ENCODE results near the gene PAPPA.

Gene PAPPA

GRCh38 chr9:116232424-116233159 is 79.0 kb downstream of the PAPPA start:
- DNase-seq = no peak

DNA sequence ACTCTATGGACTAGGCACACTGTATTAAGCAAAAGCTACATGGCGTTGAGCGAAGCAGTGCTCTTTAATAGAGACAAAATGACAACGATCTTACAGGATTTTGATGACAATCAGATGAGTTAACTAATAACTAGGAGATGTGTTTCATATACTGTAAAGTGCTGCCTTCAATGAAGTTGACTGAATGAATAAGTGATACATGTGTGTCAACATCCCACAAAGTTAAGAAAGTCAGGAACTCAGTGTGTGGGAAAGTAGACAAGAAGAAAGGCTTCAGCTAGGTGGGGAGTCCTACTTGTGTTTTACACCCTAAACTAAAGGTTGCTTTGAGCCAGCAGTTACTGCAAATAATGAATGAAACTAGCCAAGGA is 79.6 kb downstream of the PAPPA start:
- no peak for DNase-seq

- DNase-seq = no peak
Measured at GRCh38 chr9:116234081-116234480, 80.5 kb downstream of the PAPPA start.

DNA sequence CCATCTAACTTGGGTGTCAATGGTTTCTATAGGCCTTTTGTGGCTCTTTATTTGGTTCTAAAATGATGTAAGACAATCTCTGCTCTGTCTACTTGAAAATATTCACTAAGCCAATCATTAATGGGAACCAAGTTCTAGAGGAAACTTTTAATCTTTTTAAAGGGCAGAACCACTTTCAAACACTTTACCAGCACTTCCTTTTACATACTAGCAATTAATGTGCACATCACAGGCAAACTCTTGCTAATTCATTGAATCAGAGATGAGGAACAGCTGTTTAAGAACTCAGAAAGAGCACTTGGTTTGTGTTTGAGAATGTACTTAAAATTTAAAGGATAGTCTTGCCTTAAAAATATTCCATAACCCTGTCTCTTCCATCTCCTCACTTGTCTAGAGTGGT is 83.4 kb downstream of the PAPPA start:
- no peak for DNase-seq

- DNase-seq = no peak
Measured at GRCh38 chr9:116237456-116237855, 83.9 kb downstream of the PAPPA start.

DNA sequence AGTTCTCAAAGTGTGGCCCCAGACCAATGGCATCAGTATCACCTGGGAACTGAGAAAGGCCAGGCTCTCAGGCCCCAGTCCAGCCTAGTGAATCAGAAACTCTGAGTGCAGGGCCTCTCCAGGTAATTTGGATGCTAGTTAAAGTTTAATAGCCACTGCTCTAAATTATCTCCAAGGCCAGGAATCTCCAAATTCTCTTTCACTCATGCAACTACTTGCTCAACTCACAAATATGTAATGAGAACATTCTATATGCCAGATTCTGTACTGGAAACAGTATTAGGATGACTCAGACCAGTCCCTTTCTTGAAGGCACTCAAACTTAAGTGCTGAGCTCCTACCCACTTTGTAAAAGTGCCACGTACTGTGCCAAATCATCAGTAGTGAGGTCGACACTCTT is 84.6 kb downstream of the PAPPA start:
- DNase-seq = no peak

GRCh38 chr9:116238776-116239340 is 85.3 kb downstream of the PAPPA start:
- DNase-seq = no peak

DNA sequence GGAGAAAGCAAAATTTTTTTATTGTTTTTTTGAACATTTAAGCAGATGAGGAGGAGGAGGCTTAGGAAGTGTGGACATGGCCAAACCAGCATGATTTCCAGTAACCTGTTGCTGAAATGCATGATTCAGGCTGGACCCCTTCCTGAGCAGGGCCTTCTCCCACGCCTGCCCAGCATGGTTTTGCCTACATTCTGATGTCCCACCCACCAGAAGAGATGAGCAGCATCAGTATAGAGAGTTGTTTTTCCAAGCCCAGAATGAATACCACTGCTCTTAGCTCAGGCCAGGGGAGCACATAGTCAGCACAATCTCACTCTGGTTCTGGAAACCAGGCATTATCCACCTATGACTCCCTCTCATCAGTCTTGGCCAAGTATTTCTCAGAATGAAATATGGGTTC is 90.1 kb downstream of the PAPPA start:
- no peak for DNase-seq

GRCh38 chr9:116247284-116247683 is 93.7 kb downstream of the PAPPA start:
- no peak for DNase-seq

- no peak for DNase-seq
Measured at GRCh38 chr9:116247791-116248374, 94.3 kb downstream of the PAPPA start.

DNA sequence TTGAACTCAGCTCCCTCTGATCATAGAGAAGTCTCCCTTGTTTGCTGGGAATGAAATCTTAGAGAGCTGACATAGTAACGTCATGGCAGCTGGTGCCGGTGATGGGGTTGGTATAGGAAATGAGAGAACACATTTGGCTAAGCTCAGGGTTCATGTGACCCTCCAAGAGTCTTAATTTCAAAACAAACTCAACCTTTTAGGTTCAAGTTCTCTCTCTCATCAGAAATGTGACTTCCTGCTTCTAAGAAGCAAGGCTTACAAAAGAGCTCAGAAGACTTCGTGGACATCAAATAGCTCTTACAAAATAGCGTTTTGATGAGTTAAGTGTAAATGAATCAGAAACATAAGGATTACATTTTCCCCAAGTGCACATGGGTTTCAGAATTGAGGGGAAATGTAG is 97.3 kb downstream of the PAPPA start:
- DNase-seq = no peak

GRCh38 chr9:116251366-116251765 is 97.8 kb downstream of the PAPPA start:
- no peak for DNase-seq

DNA sequence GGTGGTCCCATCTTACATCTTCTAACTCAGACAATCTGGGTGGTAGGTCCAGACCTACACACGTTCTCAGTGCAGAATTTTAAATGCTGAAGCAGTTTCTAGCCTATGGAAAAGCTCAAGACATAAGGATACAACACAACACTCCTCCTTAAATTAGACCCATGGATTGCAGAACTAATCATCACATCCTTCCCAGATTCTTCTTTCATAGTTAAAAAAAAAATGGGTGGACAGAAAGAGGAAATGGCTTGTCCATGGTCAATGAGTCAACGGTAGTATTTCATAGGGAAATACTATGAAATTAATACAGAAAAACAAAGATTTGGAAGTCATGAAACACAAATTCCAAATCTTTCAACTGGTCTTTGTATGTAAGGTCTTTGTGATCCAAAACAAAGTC is 106.9 kb downstream of the PAPPA start:
- DNase-seq = no peak

DNA sequence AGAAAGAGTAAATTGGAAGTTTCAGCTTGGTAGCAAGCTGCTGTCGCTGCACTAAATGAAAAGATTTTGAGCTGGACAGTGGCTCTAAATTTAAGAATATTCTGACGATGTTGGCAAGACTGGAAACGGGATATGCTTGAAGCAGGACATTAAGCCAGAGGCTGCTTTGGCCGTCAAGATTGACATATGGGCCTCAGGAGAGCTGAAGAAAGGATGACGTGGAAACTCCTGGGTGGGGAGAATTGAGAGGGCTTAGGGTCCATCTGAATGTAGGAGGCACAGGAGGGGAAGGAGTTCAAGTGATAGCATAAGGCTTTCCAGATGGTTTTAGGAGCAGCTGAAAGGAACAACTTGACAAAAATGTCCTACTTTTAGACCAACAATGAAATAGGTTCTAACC is 108.9 kb downstream of the PAPPA start:
- DNase-seq = no peak

DNA sequence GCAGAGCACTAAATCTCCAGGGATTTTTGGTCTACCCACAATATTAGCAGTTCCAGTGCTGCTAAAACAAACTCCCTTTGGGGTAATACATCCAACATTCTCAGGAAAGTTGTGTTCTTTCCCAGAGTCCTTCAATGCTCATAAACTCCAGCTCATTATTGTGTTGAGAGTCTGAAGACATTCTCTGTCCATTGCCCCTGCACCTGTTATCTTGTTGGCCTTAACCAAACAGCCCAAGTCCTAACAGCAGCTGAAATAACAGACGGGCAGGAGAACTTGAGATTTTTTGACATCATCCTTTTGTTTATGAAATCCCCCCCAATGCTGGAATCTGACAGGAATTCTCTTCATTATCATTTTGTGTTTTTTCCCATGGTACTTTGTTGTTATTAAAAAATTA is 110.8 kb downstream of the PAPPA start:
- no peak for DNase-seq

DNA sequence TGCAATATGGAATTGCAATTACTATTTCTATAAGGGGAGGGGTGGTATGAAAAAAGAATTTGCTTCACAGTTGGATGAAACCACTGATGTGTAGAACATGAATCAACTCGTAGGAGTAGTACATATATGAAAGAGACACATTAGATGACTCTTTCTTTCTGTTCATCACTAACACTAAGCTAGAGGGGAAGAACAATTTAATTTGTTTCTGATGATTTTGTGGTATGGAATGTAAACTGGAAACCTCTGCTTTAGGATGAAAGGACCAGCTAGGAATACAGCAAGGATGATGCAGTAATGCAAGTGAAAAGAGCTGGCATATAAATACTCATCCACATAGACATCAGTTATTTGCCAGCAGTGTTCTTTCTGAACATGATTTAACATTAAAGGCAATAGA is 113.4 kb downstream of the PAPPA start:
- DNase-seq = no peak

DNA sequence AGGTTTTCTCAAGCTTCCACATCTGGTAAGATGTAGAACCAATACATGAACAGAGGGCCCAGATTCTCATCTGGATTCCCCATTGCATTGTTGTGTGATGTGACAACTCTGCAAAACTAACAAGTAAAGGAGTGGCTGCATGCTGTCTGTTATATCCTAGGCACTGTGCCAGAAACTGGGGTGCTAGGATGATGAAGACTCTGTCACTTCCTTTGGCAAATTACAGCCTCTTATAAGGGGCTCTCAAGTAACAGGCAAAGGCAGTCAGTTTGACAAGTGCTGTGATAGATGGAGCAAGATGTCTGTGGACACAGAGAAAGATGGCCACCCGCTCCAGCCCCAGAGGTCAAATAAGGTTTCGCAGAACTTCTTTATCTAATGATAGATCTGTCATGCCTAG is 115.7 kb downstream of the PAPPA start:
- DNase-seq = no peak

DNA sequence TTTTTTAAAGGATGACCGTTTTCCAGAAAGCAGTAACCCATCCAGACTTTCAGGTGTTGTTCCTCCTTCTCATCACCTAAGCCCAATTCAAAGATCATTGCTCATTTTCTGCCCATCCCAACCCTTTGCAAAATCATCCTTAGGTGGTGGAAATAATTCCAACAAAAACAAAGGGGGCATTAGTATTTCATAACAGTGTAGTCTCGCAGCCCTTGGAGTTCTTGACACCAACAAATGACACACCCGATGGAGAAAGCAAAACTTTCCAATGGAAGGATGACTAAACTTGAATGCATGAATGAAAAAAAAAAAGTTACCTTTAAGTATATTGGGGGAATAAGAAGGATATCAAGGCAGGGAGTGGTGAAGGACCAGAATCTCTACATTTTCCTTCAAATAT is 117.0 kb downstream of the PAPPA start:
- DNase-seq = no peak

GRCh38 chr9:116271340-116271739 is 117.7 kb downstream of the PAPPA start:
- no peak for DNase-seq

DNA sequence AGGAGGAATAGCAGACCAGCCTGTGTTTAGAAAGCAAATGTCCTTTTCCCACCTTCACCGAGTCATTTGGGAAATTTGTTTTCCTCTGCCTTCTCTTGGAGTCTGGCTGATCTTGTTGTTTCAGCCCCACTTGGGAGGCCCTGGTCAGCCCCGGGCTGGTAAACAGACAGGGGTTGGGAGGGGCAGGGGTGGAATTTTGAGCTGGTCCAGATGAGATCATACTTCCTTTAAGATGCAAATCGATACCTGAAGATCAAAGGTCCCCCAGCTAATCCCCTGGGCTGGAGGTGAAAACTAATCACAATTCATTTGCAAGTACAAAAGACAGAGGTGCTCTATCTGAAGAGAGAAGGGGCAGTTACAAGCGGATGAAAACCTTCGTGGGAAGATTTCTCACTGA is 118.4 kb downstream of the PAPPA start:
- no peak for DNase-seq

DNA sequence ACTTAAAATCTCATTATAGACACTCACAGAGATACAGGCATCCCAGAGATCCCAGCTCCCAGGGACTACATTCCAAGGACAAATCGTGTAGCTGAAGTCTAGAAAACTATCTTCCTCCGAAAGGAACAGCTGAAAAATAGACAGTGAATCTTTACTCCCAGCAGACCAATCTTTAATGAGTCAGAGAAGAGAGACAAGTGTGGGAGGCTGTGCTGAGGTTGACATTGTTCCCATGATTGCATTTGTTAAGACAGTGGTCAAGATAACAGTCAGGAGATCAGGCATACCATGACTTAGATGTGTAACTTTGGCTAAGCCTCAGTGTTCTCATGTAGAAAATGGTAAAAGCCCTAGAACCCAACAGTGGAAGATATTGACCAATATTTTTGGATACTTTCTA is 120.7 kb downstream of the PAPPA start:
- DNase-seq = no peak

- no peak for DNase-seq
Measured at GRCh38 chr9:116275418-116276195, 122.0 kb downstream of the PAPPA start.

GRCh38 chr9:116276196-116276493 is 122.6 kb downstream of the PAPPA start:
- DNase-seq = no peak

DNA sequence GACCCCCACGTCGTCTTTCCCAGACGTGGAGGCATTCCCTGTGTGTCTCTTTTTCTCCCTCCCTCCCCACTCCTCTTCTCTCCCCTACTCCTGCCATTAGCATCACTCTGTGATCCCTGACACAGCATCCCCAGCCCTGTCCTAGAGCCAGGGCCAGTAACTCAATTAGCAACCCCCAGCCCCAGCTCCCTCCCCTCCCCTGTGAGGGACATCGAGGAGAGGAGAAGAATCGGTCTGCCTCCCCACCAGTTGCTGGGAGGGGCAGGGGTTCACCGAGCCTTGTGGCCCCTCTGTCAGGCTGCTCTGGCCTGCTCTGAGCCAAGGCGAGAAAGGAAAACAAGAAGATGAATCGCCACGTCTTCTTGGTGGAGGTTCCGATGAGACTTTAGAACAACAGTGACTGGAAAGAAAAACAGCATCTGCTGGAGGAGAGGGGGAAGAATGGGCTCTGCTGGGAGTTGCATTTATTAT is 123.1 kb downstream of the PAPPA start:
- DNase-seq = no peak
